OCI-LY3 (cell line): ENCODE measurements around the gene EEF2.

Experiments used
- EZH2phosphoT487 ChIP-seq: fragments of 200-600 bp; shearing (Covaris generic); IDR thresholded peaks from 2 replicates; pipeline ENCODE4 v1.6.1; 2018; ENCODE audit warnings: antibody characterized with exemption, mixed run types, low read depth
- TF ChIP-seq, protein P1 (sequence below): fragments of 200-600, 300-600 bp; sonication (generic); IDR thresholded peaks from 2 replicates; pipeline ENCODE4 v1.5.1; 2014; ENCODE audit warnings: antibody characterized with exemption, low read length, low read depth

DNA sequence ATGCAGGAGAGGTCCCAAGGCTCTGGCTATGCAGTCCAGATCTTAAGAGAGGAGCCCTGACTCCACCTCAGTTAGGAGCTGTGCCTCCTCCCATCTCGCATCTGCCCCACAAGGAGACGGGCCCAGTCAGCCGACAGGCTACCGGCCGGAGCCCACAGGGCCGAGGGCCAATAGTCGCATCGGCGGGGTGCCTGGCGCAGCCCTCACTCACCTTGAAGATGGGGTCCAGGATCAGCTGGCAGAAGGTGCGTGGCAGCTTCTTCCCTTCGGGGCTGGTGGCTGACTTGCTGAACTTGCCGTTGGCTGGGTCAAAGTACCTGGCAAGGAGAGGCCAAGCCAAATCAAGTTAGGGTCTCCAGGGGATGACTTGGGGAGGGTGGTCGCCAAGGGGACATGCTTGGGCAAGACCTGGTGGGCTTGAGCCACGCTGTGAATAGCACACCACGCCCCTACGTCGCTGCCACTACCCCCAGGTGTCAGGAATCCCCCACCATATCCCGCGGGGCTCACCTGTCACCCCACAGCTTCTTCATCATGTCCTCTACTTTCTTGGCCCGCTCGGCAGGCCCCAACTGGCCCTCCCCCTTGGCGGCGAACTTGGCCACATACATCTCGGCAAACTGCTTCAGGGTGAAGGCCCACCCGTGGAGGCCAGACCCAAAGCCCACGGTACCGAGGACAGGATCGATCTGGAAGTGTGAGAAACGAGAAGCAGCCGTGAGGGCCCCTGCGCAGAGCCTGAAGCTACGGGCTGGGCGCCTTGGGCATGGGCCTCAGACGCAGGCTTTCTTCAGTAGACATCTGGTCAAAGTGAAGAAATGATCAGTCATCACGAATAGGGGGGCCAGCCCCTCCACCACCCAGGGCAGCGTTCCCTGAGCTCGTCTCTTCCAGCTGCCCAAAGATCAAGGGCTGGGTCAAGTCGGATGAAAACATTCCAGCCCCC is 3.3 kb downstream of the EEF2 start:
- TF ChIP-seq, protein P1, sequence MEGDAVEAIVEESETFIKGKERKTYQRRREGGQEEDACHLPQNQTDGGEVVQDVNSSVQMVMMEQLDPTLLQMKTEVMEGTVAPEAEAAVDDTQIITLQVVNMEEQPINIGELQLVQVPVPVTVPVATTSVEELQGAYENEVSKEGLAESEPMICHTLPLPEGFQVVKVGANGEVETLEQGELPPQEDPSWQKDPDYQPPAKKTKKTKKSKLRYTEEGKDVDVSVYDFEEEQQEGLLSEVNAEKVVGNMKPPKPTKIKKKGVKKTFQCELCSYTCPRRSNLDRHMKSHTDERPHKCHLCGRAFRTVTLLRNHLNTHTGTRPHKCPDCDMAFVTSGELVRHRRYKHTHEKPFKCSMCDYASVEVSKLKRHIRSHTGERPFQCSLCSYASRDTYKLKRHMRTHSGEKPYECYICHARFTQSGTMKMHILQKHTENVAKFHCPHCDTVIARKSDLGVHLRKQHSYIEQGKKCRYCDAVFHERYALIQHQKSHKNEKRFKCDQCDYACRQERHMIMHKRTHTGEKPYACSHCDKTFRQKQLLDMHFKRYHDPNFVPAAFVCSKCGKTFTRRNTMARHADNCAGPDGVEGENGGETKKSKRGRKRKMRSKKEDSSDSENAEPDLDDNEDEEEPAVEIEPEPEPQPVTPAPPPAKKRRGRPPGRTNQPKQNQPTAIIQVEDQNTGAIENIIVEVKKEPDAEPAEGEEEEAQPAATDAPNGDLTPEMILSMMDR, result no peak
- TF ChIP-seq EZH2phosphoT487, result no peak
